Activated effector memory CD4-positive, alpha-beta T cell treated with anti-CD3 and anti-CD28 coated beads, Interleukin-2, amount 50 U/mL, for 16 hours (primary cell): ENCODE results near the gene ALDH3B2.

Source experiments
- DNase-seq: peaks from one replicate; pipeline ENCODE4 v3.0.0-alpha.2; 2020

The ALDH3B2 gene

DNA sequence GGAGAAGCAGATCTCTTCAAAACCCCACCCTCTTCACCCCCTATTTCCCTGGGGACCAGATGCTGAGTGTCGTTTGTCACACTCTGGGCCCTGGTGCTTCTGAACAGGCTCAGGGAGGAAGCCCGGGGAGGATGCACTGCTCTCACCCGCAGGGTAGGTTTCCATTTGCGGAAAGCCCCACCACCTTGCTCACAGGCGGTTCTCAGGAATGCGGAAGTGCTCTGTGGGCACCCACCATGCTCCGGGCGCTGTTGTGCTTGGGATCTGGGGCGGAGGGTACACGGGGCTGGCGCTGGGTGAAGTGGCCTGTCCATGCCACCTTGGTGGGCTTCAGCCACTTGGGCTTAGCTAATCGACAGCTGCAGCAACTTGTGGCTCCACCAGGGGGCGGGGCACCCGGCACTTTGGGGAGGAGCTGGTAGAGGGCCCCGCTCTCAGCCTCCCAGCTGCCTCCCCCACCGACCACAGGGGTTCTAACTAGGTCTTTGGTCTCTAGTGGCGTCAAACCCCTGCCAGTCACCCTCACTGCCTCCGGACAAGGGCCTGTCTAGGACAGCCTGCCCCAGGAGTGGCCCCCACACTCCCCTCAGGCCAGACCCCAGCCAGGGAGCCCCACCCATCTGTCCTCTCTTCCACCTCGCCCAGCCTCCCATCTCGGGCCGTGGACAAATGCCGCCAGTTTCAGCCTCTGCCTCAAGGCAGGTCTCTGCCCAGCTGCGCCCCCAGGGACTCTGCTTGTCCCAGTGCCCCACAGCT is 60.3 kb downstream of the ALDH3B2 start:
- DNase-seq, result peak; percentile 93

DNA sequence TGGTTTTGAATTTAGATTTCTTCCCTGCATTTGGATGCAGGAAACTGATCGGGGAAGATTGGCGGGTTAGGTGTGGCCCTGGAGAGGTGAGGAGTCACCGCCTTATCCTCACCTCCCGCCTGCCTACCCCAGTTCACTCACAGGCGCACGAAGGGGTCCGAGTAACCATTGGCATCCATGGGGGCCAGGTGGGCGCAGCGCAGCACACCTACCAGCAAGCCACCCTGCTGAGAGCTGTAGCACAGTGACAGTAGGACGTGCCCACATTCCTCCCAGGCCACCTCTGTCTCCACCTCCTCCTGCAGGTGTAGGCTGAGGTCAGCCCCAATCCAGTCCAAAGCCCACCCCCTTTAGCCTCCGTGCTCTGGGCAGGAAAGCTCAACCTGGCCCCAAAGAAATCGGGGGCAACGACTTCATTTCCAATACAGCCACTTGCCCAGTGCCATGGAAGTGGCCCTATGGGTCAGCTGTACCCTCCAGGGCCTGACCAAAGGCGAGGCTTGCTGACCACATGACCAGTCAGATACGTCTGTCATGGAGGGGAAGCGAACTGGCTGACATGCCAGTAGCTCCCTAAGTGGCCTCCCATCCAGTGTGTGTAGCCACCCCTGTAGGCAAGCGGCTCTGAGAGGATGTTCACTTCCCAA is 61.0 kb downstream of the ALDH3B2 start:
- DNase-seq, result no peak

DNA sequence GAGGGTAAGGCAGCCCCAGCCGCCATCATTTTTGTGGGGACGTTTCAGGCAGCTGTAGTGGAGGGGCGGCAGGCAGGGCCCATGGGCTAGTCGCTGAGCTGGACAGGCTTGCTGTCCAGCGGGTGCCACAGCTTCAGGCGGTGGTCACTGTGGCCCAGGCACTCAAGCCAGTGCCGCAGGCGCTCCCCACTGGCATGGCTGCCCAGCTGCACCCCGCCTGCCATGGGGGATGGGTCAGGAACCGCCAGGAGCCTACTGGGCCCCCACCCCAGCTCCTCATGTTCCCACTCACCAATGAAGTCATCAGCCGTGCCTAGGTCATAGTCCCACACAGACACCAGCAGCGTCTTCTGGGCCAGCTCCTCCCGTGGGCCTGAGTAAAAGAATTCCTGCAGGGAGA is 61.7 kb downstream of the ALDH3B2 start:
- DNase-seq, result no peak
